B cell (primary cell): ENCODE data around the gene SCNN1G. TPM values are rescaled to one million over a fixed set of nuclear protein-coding genes. Genes with fewer than 3 reads are reported as not detected.

ENCODE experiments used
- ATAC-seq: fragments of 200-7000 bp; cut with Tn5 transposase; one replicate; pipeline ENCODE4 v1.10.0; 2021; ENCODE audit warnings: low read depth, mild to moderate bottlenecking, moderate number of reproducible peaks, moderate library complexity
- CTCF ChIA-PET: fragments of 350-600 bp; sonication (Branson Sonifier 250); formaldehyde crosslinking; loops from one replicate; lab custom pipeline; 2021; ENCODE audit warnings: antibody characterized with exemption, inconsistent platforms; lab: Charles Lee
- POLR2A ChIA-PET: fragments of 350-600 bp; sonication (Branson Sonifier 250); formaldehyde crosslinking; loops from one replicate; lab custom pipeline; 2021; ENCODE audit warnings: antibody characterized with exemption; lab: Charles Lee
- DNase-seq: peaks from one replicate; pipeline ENCODE4 v3.0.0; 2013
- H2AFZ ChIP-seq: 2 replicates; pipeline ENCODE4 v1.6.1; 2012; ENCODE audit warnings: mild to moderate bottlenecking, low read depth, low read length; ENCODE audit not compliant: insufficient read depth, poor library complexity, severe bottlenecking
- H3K27ac ChIP-seq, 2 donors: 1 replicate in 1 of 2; 2 replicates in 1 of 2; pipeline ENCODE4 v1.5.1; 2012 to 2013; ENCODE audit warnings: low read length in 2 of 2, mild to moderate bottlenecking in 2 of 2, moderate library complexity in 1 of 2
- H3K27me3 ChIP-seq, 4 experiments: fragments of 200-600 bp in 1 of 4; sonication (generic) in 1 of 4; replicated peaks in 1 of 4; 1 replicate in 2 of 4; 2 replicates in 2 of 4; pipeline versions ENCODE4 v1.6.1 to v1.7.0; 2013 to 2016; ENCODE audit warnings: low read length in 3 of 4, mild to moderate bottlenecking in 2 of 4, mixed read lengths in 1 of 4, moderate library complexity in 1 of 4; ENCODE audit not compliant: insufficient read depth in 4 of 4, control insufficient read depth in 3 of 4; ENCODE audit errors: control extremely low read depth in 1 of 4
- H3K36me3 ChIP-seq, 2 experiments: replicated peaks in 1 of 2; 1 replicate in 1 of 2; 2 replicates in 1 of 2; pipeline versions ENCODE4 v1.6.1 to v1.7.1; 2013; ENCODE audit warnings: low read length in 1 of 2; ENCODE audit not compliant: insufficient read depth in 2 of 2, control insufficient read depth in 1 of 2; ENCODE audit errors: control extremely low read depth in 1 of 2, extremely low read depth in 1 of 2
- H3K4me1 ChIP-seq, 2 donors: fragments of 200-600 bp in 1 of 2; sonication (generic) in 1 of 2; 1 replicate in 1 of 2; 2 replicates in 1 of 2; pipeline versions ENCODE4 v1.5.1 to v1.6.1; 2013 to 2017; ENCODE audit warnings: low read length in 2 of 2; ENCODE audit not compliant: control insufficient read depth in 2 of 2, insufficient read depth in 2 of 2
- H3K4me2 ChIP-seq: replicated peaks from 2 replicates; pipeline ENCODE3; 2012; ENCODE audit warnings: mild to moderate bottlenecking, low read depth, low read length; ENCODE audit not compliant: poor library complexity, severe bottlenecking
- H3K4me3 ChIP-seq, 5 experiments: fragments of 200-600 bp in 1 of 5; sonication (generic) in 1 of 5; 1 replicate in 3 of 5; 2 replicates in 2 of 5; pipeline versions ENCODE4 v1.5.1 to v1.7.0; 2011 to 2016; ENCODE audit warnings: low read length in 4 of 5, mild to moderate bottlenecking in 4 of 5, low read depth in 2 of 5, control low read depth in 1 of 5, moderate library complexity in 1 of 5; ENCODE audit not compliant: insufficient read depth in 1 of 5; ENCODE audit errors: control extremely low read depth in 1 of 5, extremely low read depth in 1 of 5
- H3K79me2 ChIP-seq: fragments of 200-600 bp; sonication (generic); one replicate; pipeline ENCODE4 v1.6.0; 2016; ENCODE audit warnings: low read length; ENCODE audit not compliant: control insufficient read depth, insufficient read depth
- H3K9ac ChIP-seq: fragments of 200-600 bp; sonication (generic); 2 replicates; pipeline ENCODE4 v1.6.1; 2017; ENCODE audit warnings: mild to moderate bottlenecking, low read length, moderate library complexity
- H3K9me3 ChIP-seq, 3 donors: one replicate each; pipeline versions ENCODE4 v1.6.1 to v1.7.1; 2013; ENCODE audit warnings: low read length in 2 of 3; ENCODE audit not compliant: control insufficient read depth in 2 of 3, insufficient read depth in 1 of 3; ENCODE audit errors: control extremely low read depth in 1 of 3
- H4K20me1 ChIP-seq: 2 replicates; pipeline ENCODE4 v1.6.0; 2012; ENCODE audit warnings: mild to moderate bottlenecking, low read length; ENCODE audit not compliant: insufficient read depth, control insufficient read depth, poor library complexity, severe bottlenecking
- H3K27ac Mint-ChIP-seq: one replicate; pipeline ENCODE4 v1.8.0; 2021; ENCODE audit warnings: mixed read lengths
- H3K27me3 Mint-ChIP-seq: one replicate; pipeline ENCODE4 v1.8.0; 2021; ENCODE audit warnings: mixed read lengths
- H3K4me1 Mint-ChIP-seq: one replicate; pipeline ENCODE4 v1.8.0; 2021; ENCODE audit warnings: mixed read lengths
- H3K4me3 Mint-ChIP-seq: one replicate; pipeline ENCODE4 v1.8.0; 2021; ENCODE audit warnings: mixed read lengths
- H3K9me3 Mint-ChIP-seq: one replicate; pipeline ENCODE4 v1.8.0; 2022; ENCODE audit warnings: mixed read lengths; ENCODE audit not compliant: insufficient read depth
- EZH2 ChIP-seq: IDR thresholded peaks from 2 replicates; pipeline ENCODE4 v1.6.1; 2012; ENCODE audit warnings: borderline replicate concordance, low read depth, mild to moderate bottlenecking, moderate library complexity, low read length; ENCODE audit not compliant: insufficient read depth, poor library complexity, severe bottlenecking
- WGBS: methylation state at CpG from one replicate; pipeline ENCODE4 v1.1.5; 2013; ENCODE audit warnings: missing lambda C conversion rate; ENCODE audit not compliant: insufficient coverage; 5-methylcytosine and 5-hydroxymethylcytosine counted together
- intact Hi-C: fragments of 100-400 bp; cut with micrococcal nuclease; formaldehyde crosslinking; loops from one replicate; pipeline ENCODE4 v1.10.0; 2022
- polyA plus RNA-seq: library from polyadenylated mRNA; depleted of rRNA; stranded (reverse); fragments of >200 nt; gene quantifications from 2 replicates; pipeline ENCODE4 v1.2.3, GENCODE V29; 2012
- total RNA-seq, 2 donors: library from RNA; stranded (reverse); fragments of 120-200 nt in 1 of 2; gene quantifications; 1 replicate in 1 of 2; 2 replicates in 1 of 2; pipeline versions ENCODE4 v1.2.3 to v1.2.4, GENCODE V29; 2013 to 2022
- TF ChIP-seq, protein P1 (sequence below): fragments of 200-600 bp; IDR thresholded peaks from one replicate; pipeline ENCODE4 v1.8.0; 2022; ENCODE audit warnings: antibody characterized with exemption, mild to moderate bottlenecking

Gene SCNN1G
- total and polyA plus RNA-seq, 2 donors (not counting 1 experiment from before 2014, with no cell fraction given): not detected

DNA sequence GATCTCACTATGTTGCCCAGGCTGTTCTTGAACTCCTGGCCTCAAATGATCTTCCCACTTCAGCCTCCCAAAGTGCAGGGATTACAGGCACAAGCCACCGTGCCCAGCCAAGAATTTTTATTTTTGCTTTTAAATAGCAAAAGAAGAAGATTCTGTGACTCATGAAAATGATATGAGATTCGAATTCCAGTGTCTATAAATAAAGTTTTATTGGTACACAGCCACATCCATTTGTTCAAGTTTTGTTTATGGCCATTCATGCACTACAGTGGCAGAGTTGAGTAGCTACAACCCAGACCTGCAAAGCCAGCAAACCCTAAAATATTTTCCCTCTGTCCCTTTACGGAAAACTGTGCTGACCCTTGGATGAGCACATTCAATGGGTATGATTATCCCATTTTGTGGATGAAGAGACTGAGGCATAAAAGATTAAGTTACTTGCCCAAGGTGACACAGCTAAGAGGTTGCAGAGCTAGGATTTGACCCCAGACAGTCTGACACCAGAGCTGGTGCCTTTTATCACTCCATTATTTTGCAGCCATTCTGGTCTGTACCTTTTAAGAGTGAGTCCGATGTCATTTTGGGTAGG lies 34.2 kb downstream of the SCNN1G start:
- Histone ChIP-seq H3K9me3 (peaks cover 0 to 5% (median 0%) of the 10 kb centered on the region in 3 donors), H3K9ac (no peak overlapping the region), H3K27ac (no peak overlapping the region), H3K4me2 (no peak overlapping the region), H3K27me3 (peaks cover 0 to 6% (median 0%) of the 10 kb centered on the region in 4 experiments), H3K79me2 (no peaks in the 10 kb centered on the region), H2AFZ (no peak overlapping the region), H3K4me1 (no peaks in the 10 kb centered on the region), H4K20me1 (no peaks in the 10 kb centered on the region), H3K4me3 (no peak overlapping the region), H3K36me3 (no peaks in the 10 kb centered on the region)
- Mint-ChIP-seq H3K27me3 (peaks cover 26% of the 10 kb centered on the region), H3K9me3 (no peaks in the 10 kb centered on the region), H3K4me3 (no peak overlapping the region), H3K4me1 (no peaks in the 10 kb centered on the region), H3K27ac (no peak overlapping the region)
- CTCF ChIA-PET: no interaction called here
- no peak for DNase-seq
- POLR2A ChIA-PET: no interaction called here
- intact Hi-C loops: no loop called here
- no peak for ATAC-seq
- no peak for TF ChIP-seq EZH2
- TF ChIP-seq, protein P1, sequence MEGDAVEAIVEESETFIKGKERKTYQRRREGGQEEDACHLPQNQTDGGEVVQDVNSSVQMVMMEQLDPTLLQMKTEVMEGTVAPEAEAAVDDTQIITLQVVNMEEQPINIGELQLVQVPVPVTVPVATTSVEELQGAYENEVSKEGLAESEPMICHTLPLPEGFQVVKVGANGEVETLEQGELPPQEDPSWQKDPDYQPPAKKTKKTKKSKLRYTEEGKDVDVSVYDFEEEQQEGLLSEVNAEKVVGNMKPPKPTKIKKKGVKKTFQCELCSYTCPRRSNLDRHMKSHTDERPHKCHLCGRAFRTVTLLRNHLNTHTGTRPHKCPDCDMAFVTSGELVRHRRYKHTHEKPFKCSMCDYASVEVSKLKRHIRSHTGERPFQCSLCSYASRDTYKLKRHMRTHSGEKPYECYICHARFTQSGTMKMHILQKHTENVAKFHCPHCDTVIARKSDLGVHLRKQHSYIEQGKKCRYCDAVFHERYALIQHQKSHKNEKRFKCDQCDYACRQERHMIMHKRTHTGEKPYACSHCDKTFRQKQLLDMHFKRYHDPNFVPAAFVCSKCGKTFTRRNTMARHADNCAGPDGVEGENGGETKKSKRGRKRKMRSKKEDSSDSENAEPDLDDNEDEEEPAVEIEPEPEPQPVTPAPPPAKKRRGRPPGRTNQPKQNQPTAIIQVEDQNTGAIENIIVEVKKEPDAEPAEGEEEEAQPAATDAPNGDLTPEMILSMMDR: no peak
- no CpG with 5 or more reads among the region's 4 CpGs for WGBS

GRCh38 chr16:23217646-23218045 lies 35.1 kb downstream of the SCNN1G start:
- Mint-ChIP-seq H3K27ac (no peak overlapping the region), H3K27me3 (peaks cover 29% of the 10 kb centered on the region), H3K9me3 (no peaks in the 10 kb centered on the region), H3K4me1 (no peaks in the 10 kb centered on the region), H3K4me3 (no peak overlapping the region)
- Histone ChIP-seq H3K27ac (no peak overlapping the region), H4K20me1 (no peaks in the 10 kb centered on the region), H3K4me3 (no peak overlapping the region), H3K4me1 (no peaks in the 10 kb centered on the region), H3K4me2 (no peak overlapping the region), H3K9me3 (peaks cover 0 to 5% (median 0%) of the 10 kb centered on the region in 3 donors), H3K9ac (no peak overlapping the region), H3K27me3 (peaks cover 0 to 6% (median 0%) of the 10 kb centered on the region in 4 experiments), H3K79me2 (no peaks in the 10 kb centered on the region), H3K36me3 (no peaks in the 10 kb centered on the region), H2AFZ (no peak overlapping the region)
- WGBS: 89% methylated on average over 7 of the region's 8 CpGs
- DNase-seq (no peak), ATAC-seq (no peak)
- intact Hi-C loops: no loop called here
- TF ChIP-seq, protein P1: no peak
- TF ChIP-seq EZH2: no peak
- CTCF ChIA-PET: no interaction called here
- POLR2A ChIA-PET: no interaction called here
